K562 (cell line): ENCODE data around the gene VTI1B. TPM values are rescaled to one million over a fixed set of nuclear protein-coding genes. Genes with fewer than 3 reads are reported as not detected.

ENCODE experiments used
- ELF2 ChIP-seq: fragments of 250-450 bp; sonication (Bioruptor Pico); IDR thresholded peaks from 2 replicates; pipeline ENCODE4 v1.5.0; 2021; ENCODE audit warnings: mild to moderate bottlenecking
- ETS1 ChIP-seq: conservative IDR thresholded peaks from 2 replicates; pipeline ENCODE4 v1.6.1; 2011; ENCODE audit warnings: low read depth, mild to moderate bottlenecking, low read length; ENCODE audit not compliant: control insufficient read depth
- FOS ChIP-seq: IDR thresholded peaks from 3 replicates; pipeline ENCODE4 v1.6.1; 2011; ENCODE audit not compliant: insufficient read length; ENCODE audit errors: extremely low read depth
- GABPB1 ChIP-seq: sonication (generic); formaldehyde crosslinking; IDR thresholded peaks from 2 replicates; pipeline ENCODE4 v1.8.0; 2022; ENCODE audit warnings: mild to moderate bottlenecking, missing genetic modification reagents
- KDM4B ChIP-seq, 2 experiments: fragments of 450-650 bp in 1 of 2; sonication (generic) in 1 of 2; IDR thresholded peaks; 2 replicates each; pipeline ENCODE4 v1.6.1; 2016 to 2017; ENCODE audit warnings: borderline replicate concordance in 2 of 2, antibody characterized with exemption in 1 of 2, low read depth in 1 of 2, mild to moderate bottlenecking in 1 of 2
- KLF13 ChIP-seq: fragments of 450-650 bp; IDR thresholded peaks from 2 replicates; pipeline ENCODE4 v1.6.1; 2016; ENCODE audit warnings: missing genetic modification characterization, low read depth, mild to moderate bottlenecking, missing compliant biosample characterization, moderate library complexity, borderline replicate concordance
- MED1 ChIP-seq: sonication (generic); formaldehyde crosslinking; IDR thresholded peaks from 2 replicates; pipeline ENCODE4 v1.8.1; 2023; ENCODE audit warnings: missing genetic modification reagents, borderline replicate concordance
- NFIC ChIP-seq: fragments of 450-650 bp; IDR thresholded peaks from 2 replicates; pipeline ENCODE4 v1.6.1; 2017; ENCODE audit warnings: mild to moderate bottlenecking, inconsistent platforms
- RNF2 ChIP-seq: sonication (generic); IDR thresholded peaks from 2 replicates; pipeline ENCODE4 v1.6.1; 2016
- SAP30 ChIP-seq: fragments of 200-600 bp; sonication (generic); IDR thresholded peaks from 2 replicates; pipeline ENCODE4 v1.6.1; 2012; ENCODE audit warnings: borderline replicate concordance, low read depth, mild to moderate bottlenecking, moderate library complexity, low read length, control low read depth, inconsistent platforms; ENCODE audit not compliant: insufficient read depth, poor library complexity, severe bottlenecking
- SP2 ChIP-seq: IDR thresholded peaks from 2 replicates; pipeline ENCODE4 v1.6.1; 2011; ENCODE audit warnings: mild to moderate bottlenecking, low read depth, low read length, moderate library complexity; ENCODE audit not compliant: poor library complexity, severe bottlenecking; ENCODE audit errors: extremely low read depth
- STAT5B ChIP-seq: fragments of 250-450 bp; sonication (Bioruptor Pico); IDR thresholded peaks from 2 replicates; pipeline ENCODE4 v1.8.0; 2021; ENCODE audit warnings: mild to moderate bottlenecking, inconsistent platforms
- ZNF140 ChIP-seq: fragments of 250-450 bp; sonication (Bioruptor Pico); IDR thresholded peaks from 2 replicates; pipeline ENCODE4 v1.8.0; 2021; ENCODE audit warnings: moderate library complexity, mild to moderate bottlenecking, inconsistent platforms
- ZNF707 ChIP-seq: fragments of 250-450 bp; sonication (Bioruptor Pico); conservative IDR thresholded peaks from 2 replicates; pipeline ENCODE4 v1.8.0; 2022; ENCODE audit warnings: inconsistent platforms, mild to moderate bottlenecking, moderate library complexity
- polyA plus RNA-seq, 8 experiments: library from polyadenylated mRNA; depleted of rRNA in 4 of 8; stranded (reverse) in 5 of 8; unstranded in 3 of 8; fragments of >200 nt; fragmentation: Nextera tagmentation in 2 of 8; fragmentation: Illumina TruSeq in 1 of 8; extraction: Ambion mirVana in 2 of 8; extraction: Trizol in 1 of 8; gene quantifications; 2 replicates each; pipeline versions ENCODE4 v1.2.1 to v1.2.3, GENCODE V29; 2011 to 2014; ENCODE audit warnings: inconsistent platforms in 1 of 8, missing spikeins in 1 of 8
- total RNA-seq, 7 experiments: library from RNA; depleted of rRNA in 6 of 7; stranded (reverse); fragments of >200 nt in 6 of 7; fragmentation: Illumina TruSeq in 2 of 7; extraction: Trizol in 2 of 7; gene quantifications; 2 replicates each; pipeline versions ENCODE4 v1.2.1 to v1.2.3, GENCODE V29; 2011 to 2021; ENCODE audit warnings: low replicate concordance in 1 of 7
- TF ChIP-seq, protein P1 (sequence below): fragments of 200-600 bp; sonication (generic); IDR thresholded peaks from one replicate; pipeline ENCODE4 v1.6.1; 2012; ENCODE audit warnings: mild to moderate bottlenecking, low read depth, low read length, inconsistent platforms

VTI1B gene
- total and polyA plus RNA-seq, 9 of the 15 experiments (the other 6 are each of a cell fraction or from before 2014, with no cell fraction given), result 7.8 to 69.8 (median 50.1) TPM

DNA sequence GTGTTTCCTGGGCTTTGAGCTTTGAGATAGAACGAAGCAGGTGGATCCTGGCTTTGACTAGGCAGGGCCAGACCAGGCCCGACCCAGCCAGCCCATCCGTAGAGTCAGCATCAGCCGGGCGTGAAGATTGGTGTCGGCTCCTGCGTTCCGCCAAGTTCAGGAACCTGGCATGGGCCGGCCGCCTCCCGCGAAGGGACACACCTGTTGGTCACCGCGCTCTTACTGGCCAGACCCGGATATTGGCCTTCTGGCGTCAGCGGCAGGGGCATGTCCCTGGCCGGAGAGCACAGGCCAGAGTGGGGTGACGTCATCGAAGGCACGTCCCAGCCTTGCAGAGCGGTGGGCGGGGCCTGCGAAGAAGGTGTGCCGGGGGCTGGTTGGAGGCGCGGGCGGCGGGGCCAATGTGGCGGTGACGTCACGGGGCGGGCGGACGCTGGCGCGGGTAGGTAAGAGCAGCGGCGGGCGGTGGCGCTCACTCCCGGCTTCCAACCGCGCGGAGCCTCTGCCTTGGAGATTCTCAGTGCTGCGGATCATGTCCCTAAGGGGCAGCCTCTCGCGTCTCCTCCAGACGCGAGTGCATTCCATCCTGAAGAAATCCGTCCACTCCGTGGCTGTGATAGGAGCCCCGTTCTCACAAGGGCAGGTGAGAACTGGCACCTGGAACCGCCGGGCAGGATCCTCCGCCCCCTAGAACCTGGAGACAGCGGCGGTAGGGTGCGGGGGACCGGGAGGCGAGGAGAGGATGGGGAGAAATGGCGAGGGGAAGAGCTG is 54.8 kb downstream of the VTI1B start, which contains the start of gene ARG2 (continued):
- TF ChIP-seq ZNF140 (CRISPR knock-in tag) (no peak), MED1 (CRISPR knock-in tag) (no peak), SP2 (no peak), NFIC (no peak), SAP30 (no peak), RNF2 (no peak), KLF13 (no peak), KDM4B (IDR thresholded peaks at IDR 0.05; ENCODE audit: borderline replicate concordance in 2 of 2, low read depth in 1 of 2) (no peak), FOS (no peak), GABPB1 (CRISPR knock-in tag) (peak; percentile 48; the same call in 1 of the 2 replicates), ZNF707 (CRISPR knock-in tag) (no peak), STAT5B (no peak), ETS1 (no peak), ELF2 (CRISPR knock-in tag) (no peak)
- TF ChIP-seq, protein P1, sequence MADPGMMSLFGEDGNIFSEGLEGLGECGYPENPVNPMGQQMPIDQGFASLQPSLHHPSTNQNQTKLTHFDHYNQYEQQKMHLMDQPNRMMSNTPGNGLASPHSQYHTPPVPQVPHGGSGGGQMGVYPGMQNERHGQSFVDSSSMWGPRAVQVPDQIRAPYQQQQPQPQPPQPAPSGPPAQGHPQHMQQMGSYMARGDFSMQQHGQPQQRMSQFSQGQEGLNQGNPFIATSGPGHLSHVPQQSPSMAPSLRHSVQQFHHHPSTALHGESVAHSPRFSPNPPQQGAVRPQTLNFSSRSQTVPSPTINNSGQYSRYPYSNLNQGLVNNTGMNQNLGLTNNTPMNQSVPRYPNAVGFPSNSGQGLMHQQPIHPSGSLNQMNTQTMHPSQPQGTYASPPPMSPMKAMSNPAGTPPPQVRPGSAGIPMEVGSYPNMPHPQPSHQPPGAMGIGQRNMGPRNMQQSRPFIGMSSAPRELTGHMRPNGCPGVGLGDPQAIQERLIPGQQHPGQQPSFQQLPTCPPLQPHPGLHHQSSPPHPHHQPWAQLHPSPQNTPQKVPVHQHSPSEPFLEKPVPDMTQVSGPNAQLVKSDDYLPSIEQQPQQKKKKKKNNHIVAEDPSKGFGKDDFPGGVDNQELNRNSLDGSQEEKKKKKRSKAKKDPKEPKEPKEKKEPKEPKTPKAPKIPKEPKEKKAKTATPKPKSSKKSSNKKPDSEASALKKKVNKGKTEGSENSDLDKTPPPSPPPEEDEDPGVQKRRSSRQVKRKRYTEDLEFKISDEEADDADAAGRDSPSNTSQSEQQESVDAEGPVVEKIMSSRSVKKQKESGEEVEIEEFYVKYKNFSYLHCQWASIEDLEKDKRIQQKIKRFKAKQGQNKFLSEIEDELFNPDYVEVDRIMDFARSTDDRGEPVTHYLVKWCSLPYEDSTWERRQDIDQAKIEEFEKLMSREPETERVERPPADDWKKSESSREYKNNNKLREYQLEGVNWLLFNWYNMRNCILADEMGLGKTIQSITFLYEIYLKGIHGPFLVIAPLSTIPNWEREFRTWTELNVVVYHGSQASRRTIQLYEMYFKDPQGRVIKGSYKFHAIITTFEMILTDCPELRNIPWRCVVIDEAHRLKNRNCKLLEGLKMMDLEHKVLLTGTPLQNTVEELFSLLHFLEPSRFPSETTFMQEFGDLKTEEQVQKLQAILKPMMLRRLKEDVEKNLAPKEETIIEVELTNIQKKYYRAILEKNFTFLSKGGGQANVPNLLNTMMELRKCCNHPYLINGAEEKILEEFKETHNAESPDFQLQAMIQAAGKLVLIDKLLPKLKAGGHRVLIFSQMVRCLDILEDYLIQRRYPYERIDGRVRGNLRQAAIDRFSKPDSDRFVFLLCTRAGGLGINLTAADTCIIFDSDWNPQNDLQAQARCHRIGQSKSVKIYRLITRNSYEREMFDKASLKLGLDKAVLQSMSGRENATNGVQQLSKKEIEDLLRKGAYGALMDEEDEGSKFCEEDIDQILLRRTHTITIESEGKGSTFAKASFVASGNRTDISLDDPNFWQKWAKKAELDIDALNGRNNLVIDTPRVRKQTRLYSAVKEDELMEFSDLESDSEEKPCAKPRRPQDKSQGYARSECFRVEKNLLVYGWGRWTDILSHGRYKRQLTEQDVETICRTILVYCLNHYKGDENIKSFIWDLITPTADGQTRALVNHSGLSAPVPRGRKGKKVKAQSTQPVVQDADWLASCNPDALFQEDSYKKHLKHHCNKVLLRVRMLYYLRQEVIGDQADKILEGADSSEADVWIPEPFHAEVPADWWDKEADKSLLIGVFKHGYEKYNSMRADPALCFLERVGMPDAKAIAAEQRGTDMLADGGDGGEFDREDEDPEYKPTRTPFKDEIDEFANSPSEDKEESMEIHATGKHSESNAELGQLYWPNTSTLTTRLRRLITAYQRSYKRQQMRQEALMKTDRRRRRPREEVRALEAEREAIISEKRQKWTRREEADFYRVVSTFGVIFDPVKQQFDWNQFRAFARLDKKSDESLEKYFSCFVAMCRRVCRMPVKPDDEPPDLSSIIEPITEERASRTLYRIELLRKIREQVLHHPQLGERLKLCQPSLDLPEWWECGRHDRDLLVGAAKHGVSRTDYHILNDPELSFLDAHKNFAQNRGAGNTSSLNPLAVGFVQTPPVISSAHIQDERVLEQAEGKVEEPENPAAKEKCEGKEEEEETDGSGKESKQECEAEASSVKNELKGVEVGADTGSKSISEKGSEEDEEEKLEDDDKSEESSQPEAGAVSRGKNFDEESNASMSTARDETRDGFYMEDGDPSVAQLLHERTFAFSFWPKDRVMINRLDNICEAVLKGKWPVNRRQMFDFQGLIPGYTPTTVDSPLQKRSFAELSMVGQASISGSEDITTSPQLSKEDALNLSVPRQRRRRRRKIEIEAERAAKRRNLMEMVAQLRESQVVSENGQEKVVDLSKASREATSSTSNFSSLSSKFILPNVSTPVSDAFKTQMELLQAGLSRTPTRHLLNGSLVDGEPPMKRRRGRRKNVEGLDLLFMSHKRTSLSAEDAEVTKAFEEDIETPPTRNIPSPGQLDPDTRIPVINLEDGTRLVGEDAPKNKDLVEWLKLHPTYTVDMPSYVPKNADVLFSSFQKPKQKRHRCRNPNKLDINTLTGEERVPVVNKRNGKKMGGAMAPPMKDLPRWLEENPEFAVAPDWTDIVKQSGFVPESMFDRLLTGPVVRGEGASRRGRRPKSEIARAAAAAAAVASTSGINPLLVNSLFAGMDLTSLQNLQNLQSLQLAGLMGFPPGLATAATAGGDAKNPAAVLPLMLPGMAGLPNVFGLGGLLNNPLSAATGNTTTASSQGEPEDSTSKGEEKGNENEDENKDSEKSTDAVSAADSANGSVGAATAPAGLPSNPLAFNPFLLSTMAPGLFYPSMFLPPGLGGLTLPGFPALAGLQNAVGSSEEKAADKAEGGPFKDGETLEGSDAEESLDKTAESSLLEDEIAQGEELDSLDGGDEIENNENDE, result no peak
